ENCODE measurements around the gene GABRB1. TPM values are rescaled to one million over a fixed set of nuclear protein-coding genes. Genes with fewer than 3 reads are reported as not detected.
A peak's percentile ranks its signal among the peaks of the same experiment; 100 is the strongest.

Gene GABRB1
- total and polyA plus RNA-seq, 2 donors (not counting 1 experiment from before 2014, with no cell fraction given), result not detected

DNA sequence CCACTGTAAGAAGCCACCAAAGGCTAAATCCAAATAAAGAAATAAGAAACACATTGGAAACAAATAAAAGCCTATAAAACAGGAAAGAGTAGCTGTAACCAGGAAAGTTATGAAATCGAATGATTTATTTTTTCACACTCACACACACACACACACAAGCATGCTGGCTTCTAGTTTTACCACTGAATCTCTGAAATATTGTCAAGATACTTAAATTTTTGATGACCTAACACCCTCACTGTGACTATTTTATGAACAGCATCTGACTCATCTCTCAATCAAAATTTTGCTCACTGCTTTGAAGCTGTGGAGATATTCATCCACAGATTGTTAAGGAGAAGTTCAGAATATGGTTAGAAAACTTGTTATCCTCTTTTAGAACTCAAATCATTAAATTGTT is 13.9 kb upstream of the GABRB1 start:
- no peaks in the 10 kb centered on the region for H3K27me3 Mint-ChIP-seq
- POLR2A ChIA-PET, result no interaction called here

DNA sequence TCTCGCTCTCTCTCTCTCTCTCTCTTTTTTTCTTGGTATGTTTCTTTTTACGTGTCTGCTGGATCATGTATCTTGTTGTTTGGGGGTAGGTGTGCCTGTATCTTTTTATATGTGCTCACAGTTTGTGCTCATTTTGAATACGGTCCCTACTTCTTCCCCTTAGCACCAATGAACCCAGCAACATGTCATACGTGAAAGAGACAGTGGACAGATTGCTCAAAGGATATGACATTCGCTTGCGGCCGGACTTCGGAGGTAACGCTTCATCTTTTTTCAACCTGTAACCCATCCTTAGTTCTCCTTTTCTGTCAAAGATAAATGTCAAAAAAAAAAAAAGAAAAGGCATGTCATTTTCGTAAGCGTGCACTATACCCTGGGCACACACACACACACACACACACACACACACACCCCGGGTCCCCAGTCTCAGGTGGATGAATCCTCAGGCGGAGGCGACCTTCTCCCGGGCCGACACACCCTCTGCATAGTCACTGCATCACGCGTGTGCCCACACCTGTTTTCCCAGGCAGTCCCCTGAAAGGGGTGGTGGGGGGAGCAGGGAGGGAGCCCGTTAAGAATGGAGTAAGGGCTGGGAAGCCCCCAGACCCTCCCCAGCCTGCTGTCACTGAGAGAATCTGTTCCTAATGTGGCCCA is 511 bp downstream of the GABRB1 start:
- peak overlapping the region; percentile 50 for H3K4me3 Mint-ChIP-seq
- ChIA-PET CTCF (no interaction called here), POLR2A (no interaction called here)
- H3K9me3 ChIP-seq (ENCODE audit: control extremely low read depth in 1 of 3, control insufficient read depth in 2 of 3, insufficient read depth in 1 of 3, low read length in 2 of 3), result no peaks in the 10 kb centered on the region
- H3K27me3 ChIP-seq (replicated peaks in 1 of 4; ENCODE audit: control extremely low read depth in 1 of 4, control insufficient read depth in 3 of 4, insufficient read depth in 4 of 4, low read length in 3 of 4), result peaks cover 0 to 27% (median 20%) of the 10 kb centered on the region in 4 experiments
- ATAC-seq (ENCODE audit: low read depth) (no peak), DNase-seq (peak; percentile 9)
- peak overlapping the region; percentile 56 for H3K4me2 ChIP-seq (replicated peaks; ENCODE audit: low read depth, low read length, poor library complexity, severe bottlenecking)
- TF ChIP-seq, protein P1, sequence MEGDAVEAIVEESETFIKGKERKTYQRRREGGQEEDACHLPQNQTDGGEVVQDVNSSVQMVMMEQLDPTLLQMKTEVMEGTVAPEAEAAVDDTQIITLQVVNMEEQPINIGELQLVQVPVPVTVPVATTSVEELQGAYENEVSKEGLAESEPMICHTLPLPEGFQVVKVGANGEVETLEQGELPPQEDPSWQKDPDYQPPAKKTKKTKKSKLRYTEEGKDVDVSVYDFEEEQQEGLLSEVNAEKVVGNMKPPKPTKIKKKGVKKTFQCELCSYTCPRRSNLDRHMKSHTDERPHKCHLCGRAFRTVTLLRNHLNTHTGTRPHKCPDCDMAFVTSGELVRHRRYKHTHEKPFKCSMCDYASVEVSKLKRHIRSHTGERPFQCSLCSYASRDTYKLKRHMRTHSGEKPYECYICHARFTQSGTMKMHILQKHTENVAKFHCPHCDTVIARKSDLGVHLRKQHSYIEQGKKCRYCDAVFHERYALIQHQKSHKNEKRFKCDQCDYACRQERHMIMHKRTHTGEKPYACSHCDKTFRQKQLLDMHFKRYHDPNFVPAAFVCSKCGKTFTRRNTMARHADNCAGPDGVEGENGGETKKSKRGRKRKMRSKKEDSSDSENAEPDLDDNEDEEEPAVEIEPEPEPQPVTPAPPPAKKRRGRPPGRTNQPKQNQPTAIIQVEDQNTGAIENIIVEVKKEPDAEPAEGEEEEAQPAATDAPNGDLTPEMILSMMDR (IDR thresholded peaks at IDR 0.05), result no peak
- H3K27me3 Mint-ChIP-seq, result peaks cover 32% of the 10 kb centered on the region
- H3K4me1 Mint-ChIP-seq, result peaks cover 18% of the 10 kb centered on the region
- H3K36me3 ChIP-seq (replicated peaks in 1 of 2; ENCODE audit: control extremely low read depth in 1 of 2, control insufficient read depth in 1 of 2, extremely low read depth in 1 of 2, insufficient read depth in 2 of 2, low read length in 1 of 2), result no peaks in the 10 kb centered on the region
- H3K79me2 ChIP-seq (ENCODE audit: control insufficient read depth, insufficient read depth, low read length), result no peaks in the 10 kb centered on the region
- H3K27ac Mint-ChIP-seq, result no peak overlapping the region
- WGBS (ENCODE audit: insufficient coverage), result 0% methylated on average over 3 of the region's 19 CpGs
- peaks cover 19 to 21% of the 10 kb centered on the region in 2 donors for H3K4me1 ChIP-seq (ENCODE audit: control insufficient read depth in 2 of 2, insufficient read depth in 2 of 2, low read length in 2 of 2)
- no peaks in the 10 kb centered on the region for H4K20me1 ChIP-seq (ENCODE audit: control insufficient read depth, insufficient read depth, low read length, poor library complexity, severe bottlenecking)
- peak overlapping the region; percentile 36 for H3K9ac ChIP-seq (ENCODE audit: low read length)
- H3K4me3 ChIP-seq (ENCODE audit: control extremely low read depth in 1 of 5, extremely low read depth in 1 of 5, insufficient read depth in 1 of 5, low read depth in 2 of 5, low read length in 4 of 5), result peak overlapping the region in 2 of 5 experiments; percentile 30 to 32
- intact Hi-C loops (cut with micrococcal nuclease), result no loop called here
- no peak overlapping the region for H3K27ac ChIP-seq (ENCODE audit: low read length in 2 of 2)
- H2AFZ ChIP-seq (ENCODE audit: insufficient read depth, low read depth, low read length, poor library complexity, severe bottlenecking), result peak overlapping the region; percentile 35
- H3K9me3 Mint-ChIP-seq (ENCODE audit: insufficient read depth), result no peaks in the 10 kb centered on the region

More for the DNA sequence above, 13.9 kb upstream of the GABRB1 start:
- no peaks in the 10 kb centered on the region for H3K27me3 ChIP-seq (replicated peaks in 1 of 4; ENCODE audit: control extremely low read depth in 1 of 4, control insufficient read depth in 3 of 4, insufficient read depth in 4 of 4, low read length in 3 of 4)
- Mint-ChIP-seq H3K4me3 (no peak overlapping the region), H3K9me3 (ENCODE audit: insufficient read depth) (no peaks in the 10 kb centered on the region), H3K27ac (no peak overlapping the region), H3K4me1 (no peaks in the 10 kb centered on the region)
- H2AFZ ChIP-seq (ENCODE audit: insufficient read depth, low read depth, low read length, poor library complexity, severe bottlenecking), result no peak overlapping the region
- no peak overlapping the region for H3K27ac ChIP-seq (ENCODE audit: low read length in 2 of 2)
- H3K4me1 ChIP-seq (ENCODE audit: control insufficient read depth in 2 of 2, insufficient read depth in 2 of 2, low read length in 2 of 2), result no peaks in the 10 kb centered on the region
- no peak for ATAC-seq (ENCODE audit: low read depth)
- no CpG with 5 or more reads among the region's 1 CpG for WGBS (ENCODE audit: insufficient coverage)
- no peak overlapping the region for H3K4me2 ChIP-seq (replicated peaks; ENCODE audit: low read depth, low read length, poor library complexity, severe bottlenecking)
- intact Hi-C loops (cut with micrococcal nuclease), result no loop called here
- no peak overlapping the region for H3K9ac ChIP-seq (ENCODE audit: low read length)
- no peaks in the 10 kb centered on the region for H4K20me1 ChIP-seq (ENCODE audit: control insufficient read depth, insufficient read depth, low read length, poor library complexity, severe bottlenecking)
- TF ChIP-seq, protein P1 (IDR thresholded peaks at IDR 0.05), result no peak
- no peak for TF ChIP-seq EZH2 (IDR thresholded peaks at IDR 0.05; ENCODE audit: borderline replicate concordance, insufficient read depth, low read depth, low read length, poor library complexity, severe bottlenecking)
- H3K4me3 ChIP-seq (ENCODE audit: control extremely low read depth in 1 of 5, extremely low read depth in 1 of 5, insufficient read depth in 1 of 5, low read depth in 2 of 5, low read length in 4 of 5), result no peak overlapping the region
- H3K79me2 ChIP-seq (ENCODE audit: control insufficient read depth, insufficient read depth, low read length), result no peaks in the 10 kb centered on the region
- no peaks in the 10 kb centered on the region for H3K9me3 ChIP-seq (ENCODE audit: control extremely low read depth in 1 of 3, control insufficient read depth in 2 of 3, insufficient read depth in 1 of 3, low read length in 2 of 3)
- CTCF ChIA-PET, result no interaction called here
- H3K36me3 ChIP-seq (replicated peaks in 1 of 2; ENCODE audit: control extremely low read depth in 1 of 2, control insufficient read depth in 1 of 2, extremely low read depth in 1 of 2, insufficient read depth in 2 of 2, low read length in 1 of 2), result no peaks in the 10 kb centered on the region
- no peak for DNase-seq

Data from B cell (primary cell).